K562 (cell line): ENCODE measurements around the gene LRRC27. TPM values are rescaled to one million over a fixed set of nuclear protein-coding genes. Genes with fewer than 3 reads are reported as not detected.

Experiments
- ATAC-seq: fragments of 200-7000 bp; cut with Tn5 transposase; 3 replicates; pipeline ENCODE4 v1.9.1; 2020; ENCODE audit warnings: moderate library complexity
- BruUV-seq: library from RNA; stranded (reverse); fragments of 400-500 nt; replicated peaks from 2 replicates; lab custom pipeline; 2021; lab: Mats Ljungman, UMichigan
- CTCF ChIA-PET: fragments of 300-600 bp; formaldehyde crosslinking; extraction: SDS; loops from one replicate; lab custom pipeline; 2021; ENCODE audit warnings: low intra/inter-chr PET ratio; lab: Yijun Ruan, JAX
- POLR2A ChIA-PET: fragments of 300-600, 350-650 bp; sonication (Branson Sonifier 250); formaldehyde crosslinking; extraction: SDS; loops from one replicate; lab custom pipeline; 2021; ENCODE audit warnings: antibody characterized with exemption, inconsistent platforms; lab: Yijun Ruan, JAX
- DNase-seq, 4 experiments: peaks; one replicate each; pipeline versions ENCODE4 v3.0.0 to v3.0.0-alpha.2; 2011 to 2018; ENCODE audit warnings: low spot score in 3 of 4, mixed read lengths in 3 of 4; ENCODE audit errors: extremely low read depth in 1 of 4
- FAIRE-seq: peaks from 2 replicates; lab custom pipeline; 2011; peaks lifted over from hg19 to GRCh38; lab: Jason Lieb, UNC
- H2AFZ ChIP-seq: 2 replicates; pipeline ENCODE4 v1.6.0; 2011; ENCODE audit warnings: low read depth, low read length, control low read depth, inconsistent platforms
- H3K27ac ChIP-seq: fragments of 200-600 bp; 3 replicates; pipeline ENCODE4 v1.8.0; 2011; ENCODE audit warnings: low read depth, mild to moderate bottlenecking, control low read depth, inconsistent platforms, low read length, moderate library complexity, mixed read lengths; ENCODE audit errors: extremely low read depth
- H3K27me3 ChIP-seq, 2 experiments: fragments of 300-600 bp in 1 of 2; 2 replicates in 1 of 2; 3 replicates in 1 of 2; pipeline versions ENCODE4 v1.6.0 to v1.8.0; 2011; ENCODE audit warnings: inconsistent platforms in 2 of 2, low read length in 2 of 2, mild to moderate bottlenecking in 1 of 2, mixed read lengths in 1 of 2, moderate library complexity in 1 of 2; ENCODE audit not compliant: control insufficient read depth in 2 of 2, insufficient read depth in 2 of 2
- H3K36me3 ChIP-seq: fragments of 300-600 bp; 3 replicates; pipeline ENCODE4 v1.8.0; 2011; ENCODE audit warnings: mild to moderate bottlenecking, low read length, inconsistent platforms; ENCODE audit not compliant: control insufficient read depth, insufficient read depth
- H3K4me1 ChIP-seq, 2 experiments: fragments of 200-600 bp in 1 of 2; replicated peaks in 1 of 2; 2 replicates in 1 of 2; 3 replicates in 1 of 2; pipeline versions ENCODE4 v1.5.1 to v1.8.0; 2011; ENCODE audit warnings: inconsistent platforms in 2 of 2, low read length in 2 of 2, mild to moderate bottlenecking in 1 of 2, mixed read lengths in 1 of 2, moderate library complexity in 1 of 2; ENCODE audit not compliant: control insufficient read depth in 2 of 2, insufficient read depth in 2 of 2
- H3K4me2 ChIP-seq: 2 replicates; pipeline ENCODE4 v1.6.1; 2011; ENCODE audit warnings: low read length, control low read depth, inconsistent platforms, mixed read lengths; ENCODE audit not compliant: insufficient read depth
- H3K4me3 ChIP-seq: fragments of 200-600 bp; sonication (generic), shearing (Covaris generic); 2 replicates; pipeline ENCODE4 v1.5.1; 2016; ENCODE audit warnings: control low read depth, inconsistent platforms
- H3K79me2 ChIP-seq: fragments of 200-600 bp; 3 replicates; pipeline ENCODE4 v1.8.0; 2011; ENCODE audit warnings: low read length, inconsistent platforms; ENCODE audit not compliant: control insufficient read depth, insufficient read depth
- H3K9ac ChIP-seq, 2 experiments: 2 replicates each; pipeline versions ENCODE4 v1.6.0 to v1.6.1; 2011; ENCODE audit warnings: low read depth in 2 of 2, low read length in 2 of 2, control low read depth in 1 of 2, inconsistent platforms in 1 of 2, mild to moderate bottlenecking in 1 of 2, mixed read lengths in 1 of 2; ENCODE audit not compliant: insufficient read depth in 1 of 2
- H3K9me1 ChIP-seq: one replicate; pipeline ENCODE4 v1.6.0; 2011; ENCODE audit warnings: inconsistent platforms, mild to moderate bottlenecking, low read length, moderate library complexity; ENCODE audit not compliant: control insufficient read depth, insufficient read depth
- H3K9me3 ChIP-seq: replicated peaks from 2 replicates; pipeline ENCODE4 v1.5.1; 2011; ENCODE audit warnings: low read depth, low read length, inconsistent platforms; ENCODE audit not compliant: control insufficient read depth, insufficient read depth
- H4K20me1 ChIP-seq: replicated peaks from 2 replicates; pipeline ENCODE4 v1.6.1; 2011; ENCODE audit warnings: low read length, inconsistent platforms, mixed read lengths; ENCODE audit not compliant: control insufficient read depth, insufficient read depth
- SAFB ChIP-seq: fragments of 200-400 bp; formaldehyde crosslinking; IDR thresholded peaks from 2 replicates; pipeline ENCODE4 v1.6.1; 2017; ENCODE audit warnings: low read depth, low read length, borderline replicate concordance
- SMC3 ChIP-seq: conservative IDR thresholded peaks from 2 replicates; pipeline ENCODE4 v1.6.1; 2011; ENCODE audit warnings: low read depth, low read length, improper control_type of control experiment; ENCODE audit not compliant: insufficient read depth
- ZC3H11A ChIP-seq: IDR thresholded peaks from 2 replicates; pipeline ENCODE4 v1.6.1; 2012; ENCODE audit warnings: low read depth, low read length, improper control_type of control experiment
- ZNF124 ChIP-seq: sonication (generic); formaldehyde crosslinking; IDR thresholded peaks from 2 replicates; pipeline ENCODE4 v1.8.1; 2022; ENCODE audit warnings: missing genetic modification reagents
- ZNF76 ChIP-seq: fragments of 250-450 bp; sonication (Bioruptor Pico); IDR thresholded peaks from 2 replicates; pipeline ENCODE4 v1.4.0; 2020; ENCODE audit warnings: mild to moderate bottlenecking, moderate library complexity, borderline replicate concordance
- WGBS: fragments of 100-300 bp; shearing (Covaris generic); methylation state at CpG from one replicate; pipeline ENCODE4 v1.1.6; 2016; ENCODE audit warnings: low coverage, mixed read lengths; ENCODE audit not compliant: insufficient coverage; ENCODE audit errors: missing lambda C conversion rate; 5-methylcytosine and 5-hydroxymethylcytosine counted together
- in situ Hi-C: fragments of 300-500 bp; cut with MboI; formaldehyde crosslinking; loops from 4 replicates; pipeline ENCODE4 v1.15.0; 2018; ENCODE audit warnings: inconsistent platforms, mixed read lengths
- intact Hi-C: fragments of 100-400 bp; cut with micrococcal nuclease; formaldehyde crosslinking; loops from 2 replicates; pipeline ENCODE4 v1.14.2; 2022
- polyA plus RNA-seq, 8 experiments: library from polyadenylated mRNA; depleted of rRNA in 4 of 8; stranded (reverse) in 5 of 8; unstranded in 3 of 8; fragments of >200 nt; fragmentation: Nextera tagmentation in 2 of 8; fragmentation: Illumina TruSeq in 1 of 8; extraction: Ambion mirVana in 2 of 8; extraction: Trizol in 1 of 8; gene quantifications; 2 replicates each; pipeline versions ENCODE4 v1.2.1 to v1.2.3, GENCODE V29; 2011 to 2014; ENCODE audit warnings: inconsistent platforms in 1 of 8, missing spikeins in 1 of 8
- total RNA-seq, 7 experiments: library from RNA; depleted of rRNA in 6 of 7; stranded (reverse); fragments of >200 nt in 6 of 7; fragmentation: Illumina TruSeq in 2 of 7; extraction: Trizol in 2 of 7; gene quantifications; 2 replicates each; pipeline versions ENCODE4 v1.2.1 to v1.2.3, GENCODE V29; 2011 to 2021; ENCODE audit warnings: low replicate concordance in 1 of 7
- TF ChIP-seq, protein P1 (sequence below): IDR thresholded peaks from 2 replicates; pipeline ENCODE4 v1.6.1; 2011; ENCODE audit warnings: borderline replicate concordance, low read depth, mild to moderate bottlenecking, moderate library complexity, low read length; ENCODE audit not compliant: insufficient read depth, poor library complexity, severe bottlenecking
- TF ChIP-seq, protein P2 (sequence below), 2 experiments: IDR thresholded peaks; 2 replicates each; pipeline ENCODE4 v1.6.1; 2012; ENCODE audit warnings: improper control_type of control experiment in 2 of 2, low read depth in 2 of 2, low read length in 2 of 2, borderline replicate concordance in 1 of 2
- TF ChIP-seq, protein P3 (sequence below), 2 experiments: fragments of 450-650 bp; IDR thresholded peaks; 2 replicates each; pipeline ENCODE4 v1.6.1; 2018; ENCODE audit warnings: mild to moderate bottlenecking in 2 of 2, low read depth in 1 of 2; ENCODE audit not compliant: partially characterized antibody in 2 of 2

The LRRC27 gene
- total and polyA plus RNA-seq, 9 of the 15 experiments (the other 6 are each of a cell fraction or from before 2014, with no cell fraction given) = 0.10 to 2.7 (median 1.4) TPM

DNA sequence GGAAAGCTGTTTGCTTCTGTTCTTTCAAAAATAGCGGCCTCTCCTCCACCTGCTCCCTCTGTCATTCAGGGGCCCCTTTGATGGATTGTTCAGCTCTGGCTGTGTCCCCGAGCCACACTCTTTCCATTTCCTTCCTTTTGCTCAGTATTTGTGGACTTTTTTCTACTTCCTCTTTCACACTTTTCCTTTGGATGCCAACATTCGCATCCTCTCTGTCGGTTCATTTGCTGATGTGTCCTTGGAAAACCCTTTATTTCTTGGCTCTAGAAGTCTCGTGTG, 53.3 kb downstream of the LRRC27 start (continued):
- TF ChIP-seq, protein P1, sequence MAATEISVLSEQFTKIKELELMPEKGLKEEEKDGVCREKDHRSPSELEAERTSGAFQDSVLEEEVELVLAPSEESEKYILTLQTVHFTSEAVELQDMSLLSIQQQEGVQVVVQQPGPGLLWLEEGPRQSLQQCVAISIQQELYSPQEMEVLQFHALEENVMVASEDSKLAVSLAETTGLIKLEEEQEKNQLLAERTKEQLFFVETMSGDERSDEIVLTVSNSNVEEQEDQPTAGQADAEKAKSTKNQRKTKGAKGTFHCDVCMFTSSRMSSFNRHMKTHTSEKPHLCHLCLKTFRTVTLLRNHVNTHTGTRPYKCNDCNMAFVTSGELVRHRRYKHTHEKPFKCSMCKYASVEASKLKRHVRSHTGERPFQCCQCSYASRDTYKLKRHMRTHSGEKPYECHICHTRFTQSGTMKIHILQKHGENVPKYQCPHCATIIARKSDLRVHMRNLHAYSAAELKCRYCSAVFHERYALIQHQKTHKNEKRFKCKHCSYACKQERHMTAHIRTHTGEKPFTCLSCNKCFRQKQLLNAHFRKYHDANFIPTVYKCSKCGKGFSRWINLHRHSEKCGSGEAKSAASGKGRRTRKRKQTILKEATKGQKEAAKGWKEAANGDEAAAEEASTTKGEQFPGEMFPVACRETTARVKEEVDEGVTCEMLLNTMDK = no peak

DNA sequence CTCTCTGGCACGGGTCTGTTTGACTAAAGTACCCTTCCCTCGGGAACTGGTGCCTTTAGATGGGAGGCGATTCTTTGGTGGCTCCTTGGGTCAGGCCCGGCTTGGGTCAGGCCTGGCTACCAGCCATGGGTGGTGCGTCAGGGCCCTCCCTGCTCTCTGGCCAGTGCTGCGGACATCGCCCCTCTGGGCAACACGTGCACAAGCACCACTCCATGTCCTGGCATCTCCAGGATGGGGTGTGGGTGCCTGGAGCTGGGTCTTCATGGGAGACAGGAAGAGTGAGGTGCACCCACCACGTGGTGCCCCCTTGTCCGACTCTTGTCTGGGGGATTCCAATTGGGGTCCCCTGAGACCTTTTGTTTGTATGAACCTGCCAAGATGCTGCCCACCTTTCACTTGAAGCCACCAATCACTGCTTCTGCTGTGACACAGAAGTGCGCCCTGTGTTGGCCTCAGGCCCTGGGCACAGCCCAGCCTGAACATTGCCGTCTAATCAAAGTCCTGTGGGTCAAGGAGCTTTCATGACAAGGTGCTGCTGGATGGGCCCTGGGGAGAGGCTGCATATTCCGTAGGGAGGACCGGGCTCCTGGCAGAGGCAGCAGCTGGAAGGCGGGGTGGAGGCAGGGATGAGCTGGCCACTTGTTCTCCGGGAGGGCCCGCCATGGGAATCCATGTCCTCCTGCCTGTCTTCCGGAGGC, 53.9 kb downstream of the LRRC27 start:
- H3K4me1 ChIP-seq = peaks cover 5 to 35% of the 10 kb centered on the region in 2 experiments
- WGBS = 61% methylated on average over 14 of the region's 18 CpGs
- no peaks in the 10 kb centered on the region for H3K9me3 ChIP-seq
- H3K36me3 ChIP-seq = no peaks in the 10 kb centered on the region
- no peaks in the 10 kb centered on the region for H3K79me2 ChIP-seq
- no peak overlapping the region for H2AFZ ChIP-seq
- FAIRE-seq (no peak), DNase-seq (no peak), ATAC-seq (no peak)
- CTCF ChIA-PET = no interaction called here
- H3K27ac ChIP-seq = no peak overlapping the region
- no peaks in the 10 kb centered on the region for H4K20me1 ChIP-seq
- in situ Hi-C loops = loop anchor here (10.0 kb wide), 1 partner anchor 249 kb away; no protein-coding TSS in a partner anchor
- H3K4me3 ChIP-seq = no peak overlapping the region
- H3K9ac ChIP-seq = peak overlapping the region in 1 of 2 experiments; percentile 26; a peak in 1 of 4 replicates
- POLR2A ChIA-PET = no interaction called here
- intact Hi-C loops = no loop called here
- H3K4me2 ChIP-seq = no peak overlapping the region
- no TSS peak for BruUV-seq
- H3K9me1 ChIP-seq = no peaks in the 10 kb centered on the region
- H3K27me3 ChIP-seq = peaks cover 0 to 4% of the 10 kb centered on the region in 2 experiments; a peak in 3 of 5 replicates
- TF ChIP-seq ZNF76 (CRISPR knock-in tag) (no peak), SAFB (no peak), ZNF124 (CRISPR knock-in tag) (no peak), ZC3H11A (no peak), SMC3 (no peak)
- TF ChIP-seq, protein P2, sequence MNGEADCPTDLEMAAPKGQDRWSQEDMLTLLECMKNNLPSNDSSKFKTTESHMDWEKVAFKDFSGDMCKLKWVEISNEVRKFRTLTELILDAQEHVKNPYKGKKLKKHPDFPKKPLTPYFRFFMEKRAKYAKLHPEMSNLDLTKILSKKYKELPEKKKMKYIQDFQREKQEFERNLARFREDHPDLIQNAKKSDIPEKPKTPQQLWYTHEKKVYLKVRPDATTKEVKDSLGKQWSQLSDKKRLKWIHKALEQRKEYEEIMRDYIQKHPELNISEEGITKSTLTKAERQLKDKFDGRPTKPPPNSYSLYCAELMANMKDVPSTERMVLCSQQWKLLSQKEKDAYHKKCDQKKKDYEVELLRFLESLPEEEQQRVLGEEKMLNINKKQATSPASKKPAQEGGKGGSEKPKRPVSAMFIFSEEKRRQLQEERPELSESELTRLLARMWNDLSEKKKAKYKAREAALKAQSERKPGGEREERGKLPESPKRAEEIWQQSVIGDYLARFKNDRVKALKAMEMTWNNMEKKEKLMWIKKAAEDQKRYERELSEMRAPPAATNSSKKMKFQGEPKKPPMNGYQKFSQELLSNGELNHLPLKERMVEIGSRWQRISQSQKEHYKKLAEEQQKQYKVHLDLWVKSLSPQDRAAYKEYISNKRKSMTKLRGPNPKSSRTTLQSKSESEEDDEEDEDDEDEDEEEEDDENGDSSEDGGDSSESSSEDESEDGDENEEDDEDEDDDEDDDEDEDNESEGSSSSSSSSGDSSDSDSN (IDR thresholded peaks at IDR 0.05; ENCODE audit: borderline replicate concordance in 1 of 2, low read depth in 2 of 2, low read length in 2 of 2) = no peak
- TF ChIP-seq, protein P3, sequence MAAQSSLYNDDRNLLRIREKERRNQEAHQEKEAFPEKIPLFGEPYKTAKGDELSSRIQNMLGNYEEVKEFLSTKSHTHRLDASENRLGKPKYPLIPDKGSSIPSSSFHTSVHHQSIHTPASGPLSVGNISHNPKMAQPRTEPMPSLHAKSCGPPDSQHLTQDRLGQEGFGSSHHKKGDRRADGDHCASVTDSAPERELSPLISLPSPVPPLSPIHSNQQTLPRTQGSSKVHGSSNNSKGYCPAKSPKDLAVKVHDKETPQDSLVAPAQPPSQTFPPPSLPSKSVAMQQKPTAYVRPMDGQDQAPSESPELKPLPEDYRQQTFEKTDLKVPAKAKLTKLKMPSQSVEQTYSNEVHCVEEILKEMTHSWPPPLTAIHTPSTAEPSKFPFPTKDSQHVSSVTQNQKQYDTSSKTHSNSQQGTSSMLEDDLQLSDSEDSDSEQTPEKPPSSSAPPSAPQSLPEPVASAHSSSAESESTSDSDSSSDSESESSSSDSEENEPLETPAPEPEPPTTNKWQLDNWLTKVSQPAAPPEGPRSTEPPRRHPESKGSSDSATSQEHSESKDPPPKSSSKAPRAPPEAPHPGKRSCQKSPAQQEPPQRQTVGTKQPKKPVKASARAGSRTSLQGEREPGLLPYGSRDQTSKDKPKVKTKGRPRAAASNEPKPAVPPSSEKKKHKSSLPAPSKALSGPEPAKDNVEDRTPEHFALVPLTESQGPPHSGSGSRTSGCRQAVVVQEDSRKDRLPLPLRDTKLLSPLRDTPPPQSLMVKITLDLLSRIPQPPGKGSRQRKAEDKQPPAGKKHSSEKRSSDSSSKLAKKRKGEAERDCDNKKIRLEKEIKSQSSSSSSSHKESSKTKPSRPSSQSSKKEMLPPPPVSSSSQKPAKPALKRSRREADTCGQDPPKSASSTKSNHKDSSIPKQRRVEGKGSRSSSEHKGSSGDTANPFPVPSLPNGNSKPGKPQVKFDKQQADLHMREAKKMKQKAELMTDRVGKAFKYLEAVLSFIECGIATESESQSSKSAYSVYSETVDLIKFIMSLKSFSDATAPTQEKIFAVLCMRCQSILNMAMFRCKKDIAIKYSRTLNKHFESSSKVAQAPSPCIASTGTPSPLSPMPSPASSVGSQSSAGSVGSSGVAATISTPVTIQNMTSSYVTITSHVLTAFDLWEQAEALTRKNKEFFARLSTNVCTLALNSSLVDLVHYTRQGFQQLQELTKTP (IDR thresholded peaks at IDR 0.05; ENCODE audit: low read depth in 1 of 2, partially characterized antibody in 2 of 2) = no peak
